GM13977 (cell line): ENCODE measurements around the gene PLEKHG2.
A peak's percentile ranks its signal among the peaks of the same experiment; 100 is the strongest.

Experiments used
- DNase-seq: peaks from one replicate; pipeline ENCODE4 v3.0.0; 2012; ENCODE audit warnings: low spot score
- CTCF ChIP-seq: IDR thresholded peaks from 2 replicates; pipeline ENCODE4 v1.5.1; 2012; ENCODE audit warnings: mild to moderate bottlenecking, control low read depth; ENCODE audit not compliant: insufficient read depth; ENCODE audit errors: extremely low read depth, missing control alignments
- in situ Hi-C: fragments of 300-500 bp; cut with MboI; formaldehyde crosslinking; loops from one replicate; pipeline ENCODE4 v1.12.0; 2022; ENCODE audit warnings: low sequenced_read_pairs, low pct_unique_long_range_greater_than_20kb, mixed read lengths, inconsistent platforms; ENCODE audit not compliant: unreplicated experiment

PLEKHG2 gene

DNA sequence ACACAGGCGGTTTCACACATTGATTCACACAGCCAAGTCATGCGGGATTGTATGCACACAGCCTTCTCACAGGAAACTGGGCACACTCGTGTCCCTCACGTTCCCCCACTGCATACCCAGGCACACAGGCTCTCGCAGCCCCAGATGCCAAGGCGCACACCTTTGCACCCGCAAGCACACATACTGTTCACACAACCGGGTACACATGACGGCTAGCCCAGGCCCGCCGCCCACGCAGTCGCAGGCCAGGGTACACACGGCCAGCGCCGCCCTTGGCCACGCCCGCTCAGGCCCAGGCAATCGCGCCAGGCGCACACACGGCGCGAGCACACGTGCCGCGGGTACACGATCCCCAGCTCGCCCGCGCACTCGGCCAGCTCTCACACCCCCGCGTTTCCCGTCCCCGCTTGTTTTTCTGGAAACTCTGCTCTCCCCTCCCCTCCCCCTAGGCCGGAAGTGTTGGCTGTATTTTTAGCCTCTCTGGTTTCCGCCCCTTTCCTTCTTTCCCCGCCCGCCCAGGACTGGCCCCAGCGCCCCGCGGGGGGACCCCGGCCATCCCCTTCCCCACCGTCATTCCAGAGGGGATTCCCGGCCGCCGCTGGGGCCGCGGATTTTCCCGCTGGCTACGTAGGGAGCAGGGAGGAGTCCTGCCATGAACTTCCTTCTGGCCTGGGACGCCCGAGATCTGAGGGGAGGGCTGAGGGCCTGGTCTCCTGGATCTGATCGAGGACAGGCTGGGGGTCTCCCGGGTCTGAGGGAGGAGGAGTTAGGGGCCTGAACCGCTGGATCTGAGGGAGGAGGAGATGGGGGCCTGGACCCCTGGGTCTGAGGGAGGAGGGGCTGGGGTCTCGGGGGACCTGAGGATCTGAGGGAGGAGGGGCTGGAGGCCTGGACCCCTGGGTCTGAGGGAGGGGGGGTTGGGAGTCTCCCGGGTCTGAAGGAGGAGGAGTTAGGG lies 9.8 kb upstream of the PLEKHG2 start:
- in situ Hi-C loops, result no loop called here
- no peak for TF ChIP-seq CTCF
- peak; percentile 76 for DNase-seq

GRCh38 chr19:39403331-39404312 lies 8.8 kb upstream of the PLEKHG2 start:
- in situ Hi-C loops, result no loop called here
- DNase-seq, result peak; percentile 85
- no peak for TF ChIP-seq CTCF

DNA sequence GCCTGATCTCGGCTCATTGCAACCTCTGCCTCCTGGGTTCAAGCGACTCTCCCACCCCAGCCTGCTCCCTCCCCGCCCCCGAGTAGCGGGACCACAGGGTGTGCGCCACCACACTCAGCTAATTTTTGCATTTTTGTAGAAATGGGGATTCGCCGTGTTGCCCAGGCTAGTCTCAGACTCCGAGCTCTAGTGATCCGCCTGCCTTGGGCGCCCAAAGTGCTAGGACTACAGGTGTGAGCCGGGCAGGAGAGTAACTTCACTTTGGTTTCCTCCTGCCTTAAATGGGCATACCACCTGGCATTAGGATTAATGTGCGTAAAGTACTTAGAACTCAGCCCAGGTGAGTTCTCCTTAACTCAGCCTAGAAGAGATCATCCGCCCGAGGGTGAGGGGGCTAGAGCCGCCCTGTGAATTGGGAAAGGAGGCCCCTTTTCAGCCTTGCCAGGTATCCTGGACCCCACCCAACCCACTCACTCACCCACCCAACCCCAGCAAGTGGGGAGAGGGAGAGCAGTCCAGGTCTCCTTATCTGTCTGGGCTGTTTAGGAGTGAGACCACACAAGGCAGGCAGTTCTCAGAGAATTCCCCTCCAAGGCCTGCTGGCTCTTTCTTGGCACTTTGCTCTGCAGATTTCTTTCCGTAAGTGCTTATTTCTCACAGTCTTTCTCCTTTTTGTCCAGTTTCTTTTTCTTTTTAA lies 7.1 kb upstream of the PLEKHG2 start:
- in situ Hi-C loops, result no loop called here
- no peak for DNase-seq
- TF ChIP-seq CTCF, result no peak

GRCh38 chr19:39405958-39406655 lies 6.4 kb upstream of the PLEKHG2 start:
- no peak for TF ChIP-seq CTCF
- peak; percentile 76 for DNase-seq
- in situ Hi-C loops, result no loop called here

DNA sequence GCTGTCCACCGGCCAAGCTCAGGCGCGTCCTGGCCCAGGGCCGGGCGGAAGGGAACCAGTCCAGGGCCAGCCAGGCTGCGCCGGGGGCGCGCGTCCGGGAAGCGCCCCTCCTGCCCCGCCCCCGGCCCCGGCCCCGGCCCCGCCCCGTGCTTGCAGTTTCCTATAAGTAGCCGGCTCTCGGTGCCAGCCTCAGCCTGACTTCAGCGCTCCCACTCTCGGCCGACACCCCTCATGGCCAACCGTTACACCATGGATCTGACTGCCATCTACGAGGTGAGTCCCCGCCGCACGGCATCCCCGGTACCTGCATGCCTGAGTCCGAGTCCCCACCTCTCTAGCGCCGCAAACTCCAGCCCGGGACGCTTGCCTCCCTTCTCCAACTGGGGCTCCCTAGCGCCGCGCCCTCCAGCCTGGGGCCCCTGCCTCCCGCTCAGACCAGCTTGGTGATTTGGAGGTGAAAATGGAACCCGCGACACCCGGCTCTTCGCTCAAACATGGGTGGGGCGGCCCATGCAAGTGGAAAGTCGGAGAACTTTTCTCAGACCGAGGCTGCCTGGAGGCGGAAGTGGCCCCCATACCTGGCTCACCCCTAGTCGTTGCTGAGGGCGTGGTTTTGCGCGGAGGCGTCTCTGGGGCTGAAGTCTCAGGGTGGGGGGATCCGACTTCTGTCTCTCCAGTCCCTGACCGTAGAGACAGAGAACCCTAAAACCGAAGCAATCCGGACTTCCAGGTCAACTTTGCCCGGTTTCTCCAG lies 5.6 kb upstream of the PLEKHG2 start, which contains the start of gene ZFP36:
Gene ZFP36 (plus strand): TSS at position 192 of the 754 bp plus-strand sequence. CDS start 58 bp downstream, at position 250.
- in situ Hi-C loops, result no loop called here
- DNase-seq, result peak; percentile 90
- TF ChIP-seq CTCF, result peak; percentile 11
